Muscle of arm (tissue), 12 donors: ENCODE measurements around the gene EMSY. TPM values are rescaled to one million over a fixed set of nuclear protein-coding genes. Genes with fewer than 3 reads are reported as not detected.
"Not testable (repeated sequence)": the region's sequence is repeated elsewhere in the genome, so short reads cannot be mapped to it uniquely, and the experiment has no call there.

Experiments
- DNase-seq: peaks from one replicate; pipeline ENCODE4 v3.0.0-alpha.2; 2013
- polyA plus RNA-seq, 12 donors: library from polyadenylated mRNA; unstranded; fragments of 120-200 nt; gene quantifications; one replicate each; pipeline ENCODE4 v1.2.1, GENCODE V29; 2013; ENCODE audit not compliant: insufficient read length in 12 of 12

The EMSY gene
- polyA plus RNA-seq, 12 donors: 14.2 to 36.1 (median 16.0) TPM; not detected in 1

DNA sequence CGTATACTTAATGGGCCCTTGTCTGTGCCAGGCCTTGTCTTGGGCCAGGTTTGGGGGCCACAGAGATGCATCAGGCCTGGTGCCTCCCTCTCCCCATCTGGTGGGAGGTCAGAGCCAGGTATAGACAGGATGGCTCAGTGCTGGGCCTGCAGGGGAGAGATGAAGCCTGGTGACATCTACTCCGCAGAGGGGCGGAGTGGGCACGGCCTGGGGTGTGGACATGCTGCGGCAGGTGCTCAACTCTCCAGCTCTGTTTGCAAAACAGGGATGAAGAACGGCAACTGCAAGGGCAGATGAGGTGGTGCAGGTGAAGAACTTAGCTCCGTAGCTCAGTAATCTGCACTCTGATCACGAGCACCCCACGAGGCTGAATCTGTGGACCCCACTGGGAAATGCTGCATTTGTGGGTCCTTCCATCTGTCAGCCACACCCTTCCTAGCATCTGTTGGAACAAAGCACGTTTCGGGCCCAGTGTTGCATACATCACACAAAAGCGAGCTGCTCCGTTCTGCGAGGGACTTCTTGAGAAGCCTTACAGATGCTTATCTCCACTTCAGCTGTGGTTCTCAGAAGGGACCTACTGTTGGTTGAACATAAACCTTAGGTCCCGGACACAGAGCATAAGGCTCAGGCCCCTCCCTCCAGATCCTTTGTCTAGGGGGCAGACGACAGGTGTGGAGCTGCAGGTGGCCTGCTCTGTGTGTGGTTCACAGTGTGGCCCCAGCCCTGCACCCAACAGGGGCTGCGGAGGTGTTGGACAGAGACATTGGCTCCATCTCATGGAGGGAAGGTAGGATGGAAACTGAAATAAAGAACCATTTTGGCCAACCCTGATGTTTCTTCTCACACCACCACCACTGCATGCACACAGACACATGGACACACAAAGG lies 147.5 kb downstream of the EMSY start:
- no peak for DNase-seq

- DNase-seq: no peak
These were observed 148.1 kb downstream of the EMSY start for GRCh38 chr11:76592961-76593360.

- not testable (repeated sequence) for DNase-seq
These were observed 150.3 kb downstream of the EMSY start for GRCh38 chr11:76595091-76595490.

GRCh38 chr11:76596652-76597051 lies 151.8 kb downstream of the EMSY start:
- DNase-seq: no peak

GRCh38 chr11:76597533-76598425 lies 153.0 kb downstream of the EMSY start:
- no peak for DNase-seq

- DNase-seq: no peak
These were observed 153.6 kb downstream of the EMSY start for GRCh38 chr11:76598426-76598839.

GRCh38 chr11:76599041-76600013 lies 154.5 kb downstream of the EMSY start:
- no peak for DNase-seq

DNA sequence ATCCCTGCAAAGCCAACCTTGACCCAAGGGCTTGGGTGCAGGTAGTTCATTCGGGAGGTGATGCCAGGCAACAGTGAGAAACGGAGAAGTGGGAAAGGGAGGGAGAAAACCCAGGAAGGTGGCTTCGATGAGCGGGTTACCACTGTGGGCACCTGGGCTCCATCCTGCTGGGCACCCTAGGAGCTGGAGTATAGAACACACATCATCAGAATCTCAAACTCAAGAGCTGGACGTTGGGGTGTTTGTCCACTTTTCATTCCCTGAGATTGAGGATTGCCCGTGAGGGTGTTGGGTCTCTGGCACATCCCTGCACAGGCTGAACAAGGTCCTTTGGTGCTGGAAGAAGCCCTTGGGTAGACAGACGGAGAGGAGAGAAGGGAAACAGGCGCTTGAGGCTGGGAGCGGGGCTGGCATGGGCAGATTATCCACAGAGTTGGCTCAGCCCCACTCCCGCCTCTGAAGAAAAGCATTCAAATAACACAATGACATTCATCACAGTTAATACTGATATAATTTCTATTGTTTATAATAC lies 155.4 kb downstream of the EMSY start:
- DNase-seq: no peak

- no peak for DNase-seq
These were observed 156.5 kb downstream of the EMSY start for GRCh38 chr11:76601272-76601671.

DNA sequence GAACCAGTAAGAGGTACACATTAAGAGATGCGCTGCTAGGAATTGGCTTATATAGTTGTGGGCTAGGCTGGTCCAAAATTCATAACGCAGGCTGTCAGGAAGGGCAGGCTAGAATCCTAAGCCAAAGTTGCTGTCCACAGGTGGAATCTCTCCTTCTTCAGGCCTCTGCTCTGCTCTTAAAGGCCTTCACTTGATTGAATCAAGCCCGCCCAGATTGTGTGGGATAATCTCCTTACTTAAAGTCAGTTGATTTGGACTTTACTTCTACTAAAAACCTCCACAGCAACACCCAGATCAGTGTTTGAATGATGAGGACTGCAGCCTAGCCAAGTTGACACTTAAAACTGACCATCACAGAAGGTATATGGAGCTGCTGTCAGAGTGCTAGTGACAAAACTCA lies 156.9 kb downstream of the EMSY start:
- no peak for DNase-seq

- DNase-seq: no peak
These were observed 157.6 kb downstream of the EMSY start for GRCh38 chr11:76602431-76602861.

Other genes starting within 250 kb of the EMSY start
- gene WNT11, start 238.5 kb upstream of the EMSY start, polyA plus RNA-seq: 10 to 100 TPM in 7 of 12 donors, 1 to 10 TPM in 4, not detected in 1; 6.4 to 22.9 (median 14.8) TPM
- gene THAP12, start 63.9 kb upstream of the EMSY start, polyA plus RNA-seq: 10 to 100 TPM in 11 of 12 donors, not detected in 1; 46.6 to 76.3 (median 65.8) TPM
- gene GVQW3, start 63.7 kb upstream of the EMSY start, polyA plus RNA-seq: 1 to 10 TPM in 10 of 12 donors, not detected in 2; 2.8 to 8.1 (median 5.1) TPM
- 10 to 100 TPM in 11 of 12 donors, not detected in 1; 21.3 to 37.5 (median 27.3) TPM for gene LRRC32, start 225.7 kb downstream of the EMSY start, polyA plus RNA-seq